Cerebellar nuclear complex (tissue), 1 donor: ENCODE data around the gene RPS8.
A peak's percentile ranks its signal among the peaks of the same experiment; 100 is the strongest.
"Not testable (repeated sequence)": the region's sequence is repeated elsewhere in the genome, so short reads cannot be mapped to it uniquely, and the experiment has no call there.

Experiments used
- DNase-seq, 2 experiments: peaks; one replicate each; lab custom pipeline; 2025; lab: John Stamatoyannopoulos, UW

RPS8 gene

GRCh38 chr1:44775078-44775929 is at the start of gene RPS8:
Gene RPS8 (plus strand): TSS chr1:44775540. CDS start chr1:44775597, 57 bp downstream.
- DNase-seq: peak in 1 of 2 experiments; percentile 73

GRCh38 chr1:44730741-44731512 is 44.4 kb upstream of the RPS8 start, which contains the start of gene RNU5D-1:
Gene RNU5D-1 (minus strand): TSS chr1:44731170.
- DNase-seq: peak in 1 of 2 experiments; percentile 51

DNA sequence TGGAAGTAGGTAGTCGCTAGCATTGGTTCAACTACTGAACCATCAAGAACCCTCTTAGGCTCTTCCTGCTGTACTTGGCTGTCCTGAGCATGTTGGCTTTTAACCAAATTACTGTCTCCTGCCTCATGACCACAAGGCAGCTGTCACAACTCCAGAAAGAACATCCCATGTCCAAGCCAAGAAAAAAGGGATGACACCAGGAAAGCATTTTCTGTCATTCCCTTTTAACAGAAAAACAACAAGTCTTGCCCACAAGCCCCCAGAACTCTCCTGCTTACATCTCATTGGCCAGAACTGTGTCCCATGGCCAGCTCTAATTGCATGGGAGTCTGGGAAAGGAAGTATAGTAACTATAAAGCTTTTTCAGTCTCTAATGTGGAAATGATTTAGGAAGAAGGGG is 42.0 kb upstream of the RPS8 start:
- DNase-seq: no peak

- DNase-seq: no peak
Observed at GRCh38 chr1:44733784-44734183, 41.6 kb upstream of the RPS8 start.

DNA sequence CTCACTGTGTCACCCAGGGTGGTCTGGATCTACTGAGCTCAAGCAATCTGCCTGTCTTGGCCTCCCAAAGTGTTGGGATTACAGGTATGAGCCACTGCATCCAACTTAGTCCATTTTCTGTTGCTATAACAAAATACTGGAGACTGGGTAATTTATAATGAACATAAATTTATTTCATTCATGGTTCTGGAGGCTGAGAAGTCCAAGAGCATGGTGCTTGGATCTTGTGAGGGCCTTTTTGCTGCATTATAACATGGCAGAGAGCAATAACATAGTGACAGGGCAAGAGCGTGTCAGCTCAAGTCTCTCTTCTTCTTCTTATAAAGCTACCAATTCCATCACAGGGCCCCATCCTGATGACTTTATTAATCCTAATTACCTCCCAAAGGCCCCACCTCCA is 39.3 kb upstream of the RPS8 start:
- DNase-seq: no peak

GRCh38 chr1:44738953-44739306 is 36.4 kb upstream of the RPS8 start:
- DNase-seq: not testable (repeated sequence)

- DNase-seq: peak; percentile 45 to 88
Observed at GRCh38 chr1:44739307-44740178, 35.8 kb upstream of the RPS8 start, which contains the start of gene KIF2C. Gene KIF2C (plus strand): TSS chr1:44739837. CDS start chr1:44739933, 96 bp downstream.

DNA sequence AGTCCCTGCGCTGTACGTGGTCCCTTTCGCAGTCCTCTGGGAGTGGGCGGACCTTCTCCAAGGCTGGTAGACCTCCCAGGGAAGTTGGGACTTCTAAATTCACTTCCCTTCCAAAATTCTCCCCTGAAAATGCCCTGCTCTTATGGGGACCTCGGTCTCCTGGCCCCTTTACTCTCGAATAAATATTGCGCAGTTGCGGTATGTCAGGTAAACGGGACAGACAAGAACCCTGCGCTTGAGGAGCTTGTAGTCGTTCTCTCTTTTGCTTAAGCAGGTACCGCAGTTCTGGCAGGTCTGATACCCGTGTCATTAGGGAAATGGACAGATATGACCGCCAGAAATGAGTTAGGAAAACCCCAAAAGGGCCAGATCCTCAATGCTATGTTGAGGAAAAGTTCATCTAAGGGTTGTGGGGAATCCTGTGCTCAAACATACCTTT is 35.1 kb upstream of the RPS8 start:
- DNase-seq: no peak

- DNase-seq: no peak
Observed at GRCh38 chr1:44743211-44743610, 32.1 kb upstream of the RPS8 start.

GRCh38 chr1:44747878-44748277 is 27.5 kb upstream of the RPS8 start:
- DNase-seq: no peak

DNA sequence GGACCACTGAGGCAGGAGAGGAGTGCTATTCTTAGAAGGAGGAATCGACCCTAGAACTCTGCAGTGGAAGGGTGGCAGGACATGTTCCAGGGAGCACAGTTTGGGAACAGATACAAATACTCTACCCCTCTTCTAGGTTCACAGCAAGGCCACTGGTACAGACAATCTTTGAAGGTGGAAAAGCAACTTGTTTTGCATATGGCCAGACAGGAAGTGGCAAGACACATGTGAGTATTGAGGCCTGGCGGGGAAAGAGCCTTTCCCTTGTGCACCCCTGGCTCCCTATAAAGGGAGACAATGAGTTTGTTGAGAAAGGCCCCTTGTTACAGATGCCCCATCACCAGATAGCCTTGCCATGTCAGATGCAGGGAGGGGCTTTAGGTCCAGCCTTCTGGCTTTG is 17.9 kb upstream of the RPS8 start:
- DNase-seq: no peak

GRCh38 chr1:44759077-44759476 is 16.3 kb upstream of the RPS8 start:
- DNase-seq: no peak

- DNase-seq: no peak
Observed at GRCh38 chr1:44760876-44761275, 14.5 kb upstream of the RPS8 start.

- DNase-seq: not testable (repeated sequence)
Observed at GRCh38 chr1:44766421-44766820, 8.9 kb upstream of the RPS8 start.

DNA sequence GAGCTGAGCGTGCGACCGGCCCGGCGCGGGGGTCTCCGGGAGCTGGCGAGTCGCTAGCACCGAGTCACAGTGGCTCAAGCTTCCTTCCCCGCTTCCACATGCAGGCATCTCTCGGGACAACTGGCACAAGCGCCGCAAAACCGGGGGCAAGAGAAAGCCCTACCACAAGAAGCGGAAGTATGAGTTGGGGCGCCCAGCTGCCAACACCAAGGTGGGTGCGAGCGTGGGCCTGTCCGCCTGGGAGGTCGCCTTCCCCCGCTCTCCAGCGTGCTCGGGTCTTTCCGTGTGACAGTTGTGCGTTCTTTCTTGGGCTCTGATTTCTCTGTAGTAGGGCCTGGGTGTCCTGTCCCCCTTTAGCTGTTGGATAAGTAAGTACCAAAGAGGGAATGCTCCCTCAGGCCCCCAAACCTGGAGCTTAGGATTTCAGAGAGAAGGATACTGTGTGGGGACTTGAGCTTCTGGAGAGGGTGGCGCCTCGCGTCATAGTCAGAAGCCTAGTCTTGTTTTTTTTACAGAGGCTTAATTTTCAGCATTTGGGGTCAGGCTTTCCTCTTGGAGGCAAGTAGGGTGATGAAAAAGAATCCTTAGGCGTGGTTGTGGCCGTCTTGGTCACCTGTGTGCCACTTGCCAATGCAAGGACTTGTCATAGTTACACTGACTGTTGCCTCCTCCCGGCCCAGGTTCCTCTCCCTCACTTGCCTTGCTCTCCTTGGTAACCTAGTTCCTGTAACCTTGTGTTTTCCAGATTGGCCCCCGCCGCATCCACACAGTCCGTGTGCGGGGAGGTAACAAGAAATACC is 790 bp downstream of the RPS8 start:
- DNase-seq: no peak

DNA sequence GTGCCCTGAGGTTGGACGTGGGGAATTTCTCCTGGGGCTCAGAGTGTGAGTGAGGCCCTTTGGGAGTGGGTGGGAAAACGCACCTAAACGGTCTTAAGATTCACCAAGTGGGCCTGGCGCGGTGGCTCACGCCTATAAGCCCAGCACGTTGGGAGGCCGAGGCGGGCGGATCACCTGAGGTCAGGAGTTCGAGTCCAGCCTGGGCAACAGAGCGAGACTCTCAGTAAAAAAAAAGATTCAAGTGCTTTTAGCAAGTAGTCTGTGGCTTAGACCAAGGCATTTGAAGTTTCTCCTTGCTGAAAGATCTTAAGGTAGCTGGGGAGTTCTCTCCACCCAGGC is 1.4 kb downstream of the RPS8 start:
- DNase-seq: no peak

DNA sequence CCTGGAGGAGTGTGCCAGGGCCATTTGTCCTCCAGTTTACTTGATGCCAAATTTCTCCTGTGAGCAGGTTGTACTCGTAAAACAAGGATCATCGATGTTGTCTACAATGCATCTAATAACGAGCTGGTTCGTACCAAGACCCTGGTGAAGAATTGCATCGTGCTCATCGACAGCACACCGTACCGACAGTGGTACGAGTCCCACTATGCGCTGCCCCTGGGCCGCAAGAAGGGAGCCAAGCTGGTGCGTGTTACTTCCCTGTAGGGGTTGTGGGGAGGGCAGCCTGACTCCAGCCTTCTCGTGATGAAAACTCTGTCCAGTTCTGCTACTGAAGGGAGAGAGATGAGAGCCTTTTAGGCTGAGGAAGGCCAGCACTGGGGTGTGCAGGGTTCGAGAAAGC is 2.2 kb downstream of the RPS8 start:
- DNase-seq: no peak

DNA sequence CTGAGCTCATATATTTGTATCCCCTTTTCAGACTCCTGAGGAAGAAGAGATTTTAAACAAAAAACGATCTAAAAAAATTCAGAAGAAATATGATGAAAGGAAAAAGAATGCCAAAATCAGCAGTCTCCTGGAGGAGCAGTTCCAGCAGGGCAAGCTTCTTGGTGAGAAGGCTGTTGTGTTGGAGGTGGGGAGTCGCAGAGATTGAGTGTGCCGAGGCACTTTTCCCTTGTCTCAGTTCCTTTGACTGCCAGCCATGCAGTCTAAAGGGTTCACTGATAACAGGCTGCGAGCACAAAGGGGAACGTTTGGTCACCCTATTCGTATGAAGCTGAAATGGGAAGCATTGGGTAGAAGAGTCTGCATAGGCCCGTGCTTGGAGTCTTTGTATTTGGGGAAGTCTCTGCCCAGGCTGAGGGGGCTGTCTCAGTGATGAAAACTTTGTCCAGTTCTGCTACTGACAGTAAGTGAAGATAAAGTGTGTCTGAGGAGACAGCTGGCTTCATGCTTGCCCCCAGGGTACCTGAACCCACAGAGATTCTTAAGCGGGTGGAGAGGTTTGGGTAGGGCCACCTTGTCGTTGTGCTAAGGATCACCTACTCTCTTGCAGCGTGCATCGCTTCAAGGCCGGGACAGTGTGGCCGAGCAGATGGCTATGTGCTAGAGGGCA is 2.8 kb downstream of the RPS8 start:
- DNase-seq: no peak

DNA sequence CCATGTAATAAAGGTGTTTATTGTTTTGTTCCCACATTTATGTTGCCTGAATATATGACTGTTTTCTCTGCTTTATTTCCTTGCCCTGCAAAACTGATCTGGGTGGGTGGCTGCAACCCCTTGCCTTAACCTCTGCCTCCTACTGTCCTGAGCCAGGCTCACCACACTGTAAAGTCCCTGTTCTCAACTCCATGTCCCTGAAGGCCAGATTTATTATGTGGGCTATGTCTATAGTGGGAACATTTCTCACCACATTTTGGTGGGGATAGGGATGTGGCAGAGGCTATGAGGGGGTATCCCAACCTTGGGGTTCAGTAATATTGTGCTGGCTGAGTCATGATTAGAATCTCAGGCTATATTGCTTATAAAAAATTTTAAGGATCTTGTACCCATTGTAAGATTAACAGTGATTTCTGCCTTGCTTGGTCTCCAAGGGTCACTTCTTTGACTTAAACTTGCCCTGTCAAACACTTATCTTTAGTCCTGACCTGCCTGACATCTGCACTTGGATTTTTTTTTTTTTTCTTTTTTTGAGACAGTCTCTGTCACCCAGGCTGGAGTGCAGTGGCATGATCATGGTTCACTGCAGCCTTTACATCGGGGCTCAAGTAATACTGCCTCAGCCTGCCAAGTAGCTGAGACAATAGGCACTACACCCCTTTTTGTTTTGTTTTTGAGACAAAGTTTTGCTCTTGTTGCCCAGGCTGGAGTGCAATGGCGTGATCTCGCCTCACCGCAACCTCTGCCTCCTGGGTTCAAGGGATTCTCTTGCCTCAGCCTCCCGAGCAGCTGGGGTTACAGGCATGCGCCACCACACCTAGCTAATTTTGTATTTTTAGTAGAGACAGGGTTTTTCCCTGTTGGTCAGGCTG is 3.6 kb downstream of the RPS8 start:
- no peak for DNase-seq
